Tibial nerve (tissue), 4 donors: Measurements from ENCODE around the gene CNKSR2. TPM values are rescaled to one million over a fixed set of nuclear protein-coding genes. Genes with fewer than 3 reads are reported as not detected.

Source experiments
- DNase-seq, 2 donors: peaks; one replicate each; pipeline ENCODE4 v3.0.0-alpha.2; 2019; ENCODE audit warnings: low spot score in 2 of 2
- H3K27ac ChIP-seq, 4 donors: fragments of 200-600 bp; sonication (generic) in 3 of 4; one replicate each; pipeline ENCODE4 v1.5.1; 2017 to 2019; ENCODE audit warnings: mild to moderate bottlenecking in 1 of 4
- H3K27me3 ChIP-seq, 2 donors: fragments of 200-600 bp; sonication (generic) in 1 of 2; one replicate each; pipeline versions ENCODE4 v1.5.1 to v1.6.0; 2017 to 2019
- H3K36me3 ChIP-seq, 3 donors: fragments of 200-600 bp; sonication (generic); one replicate each; pipeline ENCODE4 v1.5.1; 2018 to 2019
- H3K4me1 ChIP-seq, 4 donors: fragments of 200-600 bp; sonication (generic) in 3 of 4; one replicate each; pipeline ENCODE4 v1.5.1; 2017 to 2019
- H3K4me3 ChIP-seq, 4 donors: fragments of 200-600 bp; sonication (generic) in 3 of 4; one replicate each; pipeline ENCODE4 v1.5.1; 2017 to 2019; ENCODE audit warnings: mild to moderate bottlenecking in 1 of 4, moderate library complexity in 1 of 4
- H3K9me3 ChIP-seq, 4 donors: fragments of 200-600 bp; sonication (generic) in 3 of 4; one replicate each; pipeline ENCODE4 v1.5.1; 2017 to 2019
- EP300 ChIP-seq, 2 donors: sonication (generic); formaldehyde crosslinking; IDR thresholded peaks; one replicate each; pipeline ENCODE4 v1.6.1; 2017; ENCODE audit warnings: antibody characterized with exemption in 2 of 2, mild to moderate bottlenecking in 1 of 2
- POLR2A ChIP-seq, 2 donors: fragments of 450-650 bp; IDR thresholded peaks; one replicate each; pipeline ENCODE4 v1.6.1; 2017; ENCODE audit warnings: antibody characterized with exemption in 2 of 2, mild to moderate bottlenecking in 2 of 2, moderate library complexity in 2 of 2
- WGBS, 2 donors: methylation state at CpG; one replicate each; pipeline ENCODE4 v1.1.5; 2018; 5-methylcytosine and 5-hydroxymethylcytosine counted together
- total RNA-seq, 4 donors: library from RNA; depleted of rRNA; stranded (reverse); fragments of >200 nt; gene quantifications; one replicate each; pipeline ENCODE4 v1.1.0, GENCODE V29; 2016
- TF ChIP-seq, protein P1 (sequence below), 5 experiments: fragments of 200-600 bp in 3 of 5; fragments of 450-650 bp in 2 of 5; sonication (generic) in 3 of 5; IDR thresholded peaks; one replicate each; pipeline ENCODE4 v1.5.1; 2016 to 2019; ENCODE audit warnings: antibody characterized with exemption in 5 of 5, mild to moderate bottlenecking in 3 of 5, moderate library complexity in 2 of 5

CNKSR2 gene
- total RNA-seq, 4 donors from 2014 or later, result 28.8 to 98.3 (median 56.5) TPM

DNA sequence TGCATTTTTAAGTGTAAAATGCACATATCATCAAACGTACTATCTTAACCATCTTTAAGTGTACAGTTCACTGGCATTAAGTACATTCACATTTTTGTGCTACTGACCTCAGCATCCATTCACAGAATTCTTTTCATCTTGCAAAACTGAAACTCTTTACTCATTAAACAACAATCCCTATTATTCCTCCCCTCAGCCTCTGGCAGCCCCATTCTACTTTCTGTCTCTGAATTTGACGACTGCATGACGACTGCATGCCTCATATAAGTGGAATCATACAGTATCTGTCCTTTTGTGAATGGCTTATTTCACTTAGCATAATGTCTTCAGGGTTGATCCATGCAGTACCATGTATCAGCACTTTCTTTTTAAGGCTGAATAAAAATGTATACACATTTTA, 38.7 kb downstream of the CNKSR2 start:
- Histone ChIP-seq H3K4me3 (no peak overlapping the region), H3K27ac (no peak overlapping the region), H3K4me1 (no peaks in the 10 kb centered on the region), H3K27me3 (peaks cover 0 to 3% of the 10 kb centered on the region in 2 donors), H3K36me3 (no peaks in the 10 kb centered on the region), H3K9me3 (peaks cover 0 to 2% (median 0%) of the 10 kb centered on the region in 4 donors)
- WGBS, 2 donors, result 43 to 54% methylated on average over 3 of the region's 3 CpGs
- TF ChIP-seq POLR2A (IDR thresholded peaks at IDR 0.05) (no peak), EP300 (IDR thresholded peaks at IDR 0.05) (no peak)
- TF ChIP-seq, protein P1, sequence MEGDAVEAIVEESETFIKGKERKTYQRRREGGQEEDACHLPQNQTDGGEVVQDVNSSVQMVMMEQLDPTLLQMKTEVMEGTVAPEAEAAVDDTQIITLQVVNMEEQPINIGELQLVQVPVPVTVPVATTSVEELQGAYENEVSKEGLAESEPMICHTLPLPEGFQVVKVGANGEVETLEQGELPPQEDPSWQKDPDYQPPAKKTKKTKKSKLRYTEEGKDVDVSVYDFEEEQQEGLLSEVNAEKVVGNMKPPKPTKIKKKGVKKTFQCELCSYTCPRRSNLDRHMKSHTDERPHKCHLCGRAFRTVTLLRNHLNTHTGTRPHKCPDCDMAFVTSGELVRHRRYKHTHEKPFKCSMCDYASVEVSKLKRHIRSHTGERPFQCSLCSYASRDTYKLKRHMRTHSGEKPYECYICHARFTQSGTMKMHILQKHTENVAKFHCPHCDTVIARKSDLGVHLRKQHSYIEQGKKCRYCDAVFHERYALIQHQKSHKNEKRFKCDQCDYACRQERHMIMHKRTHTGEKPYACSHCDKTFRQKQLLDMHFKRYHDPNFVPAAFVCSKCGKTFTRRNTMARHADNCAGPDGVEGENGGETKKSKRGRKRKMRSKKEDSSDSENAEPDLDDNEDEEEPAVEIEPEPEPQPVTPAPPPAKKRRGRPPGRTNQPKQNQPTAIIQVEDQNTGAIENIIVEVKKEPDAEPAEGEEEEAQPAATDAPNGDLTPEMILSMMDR (IDR thresholded peaks at IDR 0.05), result no peak
- no peak for DNase-seq

DNA sequence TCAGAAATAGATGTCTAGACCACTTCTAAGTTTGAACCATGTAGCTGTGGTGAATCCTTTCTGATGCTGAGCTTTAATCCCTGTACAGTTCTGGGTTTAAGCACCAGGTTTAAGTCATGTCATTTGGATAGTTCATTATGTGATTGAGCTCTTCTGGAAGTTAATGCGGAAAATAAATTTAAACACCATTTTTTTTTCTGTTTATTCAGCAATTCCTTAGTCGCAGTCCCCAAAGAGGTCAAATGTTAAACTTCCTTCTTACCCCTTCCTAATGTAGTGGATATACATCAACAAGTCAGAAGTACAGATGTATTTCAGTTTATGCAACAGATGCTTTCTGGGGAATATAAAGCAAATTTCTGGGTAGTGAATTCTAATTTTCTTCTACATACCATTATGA, 52.9 kb downstream of the CNKSR2 start:
- DNase-seq, result no peak
- TF ChIP-seq POLR2A (IDR thresholded peaks at IDR 0.05) (no peak), EP300 (IDR thresholded peaks at IDR 0.05) (no peak)
- TF ChIP-seq, protein P1 (IDR thresholded peaks at IDR 0.05), result no peak
- Histone ChIP-seq H3K36me3 (no peaks in the 10 kb centered on the region), H3K4me3 (no peak overlapping the region), H3K27ac (no peak overlapping the region), H3K4me1 (no peaks in the 10 kb centered on the region), H3K9me3 (no peaks in the 10 kb centered on the region), H3K27me3 (no peaks in the 10 kb centered on the region)
- WGBS, 2 donors, result 74 to 93% methylated on average over 2 of the region's 2 CpGs

DNA sequence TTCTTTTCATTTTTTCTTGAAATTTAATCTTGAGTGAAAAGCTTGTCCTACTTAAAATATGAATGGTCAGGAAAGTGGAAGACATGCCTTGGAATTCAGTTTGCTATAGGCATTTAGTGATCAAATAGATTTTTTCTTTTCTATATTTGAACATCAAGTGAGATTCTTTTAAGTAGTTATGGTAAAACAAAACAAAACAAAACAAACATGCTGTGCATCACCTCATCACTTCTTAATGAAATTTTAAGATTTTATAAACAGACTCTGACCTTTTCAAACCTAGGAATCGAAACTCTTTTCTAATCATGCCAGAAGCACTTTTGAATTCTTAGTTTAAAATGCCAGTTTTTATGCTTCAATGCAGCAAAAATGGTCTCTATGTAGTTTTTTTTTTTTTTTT, 62.8 kb downstream of the CNKSR2 start:
- Histone ChIP-seq H3K36me3 (no peaks in the 10 kb centered on the region), H3K4me3 (no peak overlapping the region), H3K4me1 (no peaks in the 10 kb centered on the region), H3K27me3 (no peaks in the 10 kb centered on the region), H3K9me3 (no peaks in the 10 kb centered on the region), H3K27ac (no peak overlapping the region)
- no peak for DNase-seq
- TF ChIP-seq EP300 (IDR thresholded peaks at IDR 0.05) (no peak), POLR2A (IDR thresholded peaks at IDR 0.05) (no peak)
- TF ChIP-seq, protein P1 (IDR thresholded peaks at IDR 0.05), result no peak
- 60 to 95% methylated on average over 1 of the region's 1 CpG for WGBS, 2 donors

DNA sequence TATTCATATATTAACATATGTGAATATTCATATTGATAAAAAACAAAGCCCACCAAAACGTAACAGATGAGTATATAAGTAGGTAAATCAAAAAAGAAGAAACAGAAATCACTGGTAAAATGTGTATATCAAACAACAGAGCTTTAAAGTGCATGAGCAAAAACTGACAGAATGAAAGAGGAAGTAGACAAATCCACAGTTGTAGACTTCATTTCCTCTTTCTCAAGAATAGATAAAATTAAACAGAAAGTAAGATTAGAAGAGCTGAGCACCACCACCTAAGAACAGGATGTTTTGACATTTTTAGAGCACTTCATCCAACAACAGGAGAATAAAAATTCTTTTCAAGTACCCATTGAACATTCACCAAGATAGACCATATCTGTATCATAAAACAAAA, 64.6 kb downstream of the CNKSR2 start:
- Histone ChIP-seq H3K9me3 (no peaks in the 10 kb centered on the region), H3K27ac (no peak overlapping the region), H3K36me3 (no peaks in the 10 kb centered on the region), H3K4me1 (no peaks in the 10 kb centered on the region), H3K27me3 (no peaks in the 10 kb centered on the region), H3K4me3 (no peak overlapping the region)
- DNase-seq, result no peak
- TF ChIP-seq, protein P1 (IDR thresholded peaks at IDR 0.05), result no peak
- no peak for TF ChIP-seq POLR2A (IDR thresholded peaks at IDR 0.05)
- no peak for TF ChIP-seq EP300 (IDR thresholded peaks at IDR 0.05)
- 47 to 80% methylated on average over 1 of the region's 1 CpG for WGBS, 2 donors

DNA sequence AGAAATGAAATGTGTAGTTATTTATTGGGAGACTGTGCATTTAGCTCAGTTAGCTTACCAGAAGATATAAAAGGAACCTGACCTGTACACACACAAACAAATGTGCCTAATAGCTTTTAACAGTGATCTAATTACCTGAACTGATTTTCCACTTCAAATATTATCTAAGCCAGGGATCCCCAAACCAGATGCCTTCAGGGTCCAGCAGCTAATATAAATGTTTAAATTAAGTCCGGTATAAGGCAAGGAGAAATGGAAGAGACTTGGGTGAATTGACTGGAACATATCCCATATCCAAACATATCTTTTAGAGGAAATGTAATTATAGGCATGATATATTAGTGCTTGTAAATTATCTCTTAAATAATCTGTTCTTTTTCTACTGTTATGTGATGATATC, 66.7 kb downstream of the CNKSR2 start:
- Histone ChIP-seq H3K9me3 (no peaks in the 10 kb centered on the region), H3K27me3 (no peaks in the 10 kb centered on the region), H3K36me3 (no peaks in the 10 kb centered on the region), H3K4me3 (no peak overlapping the region), H3K27ac (no peak overlapping the region), H3K4me1 (no peaks in the 10 kb centered on the region)
- TF ChIP-seq, protein P1 (IDR thresholded peaks at IDR 0.05), result no peak
- TF ChIP-seq EP300 (IDR thresholded peaks at IDR 0.05), result no peak
- TF ChIP-seq POLR2A (IDR thresholded peaks at IDR 0.05), result no peak
- whole genome bisulfite sequencing, 2 donors, result 75 to 100% methylated on average over 1 of the region's 1 CpG
- no peak for DNase-seq
